ENCODE results near the gene PELI2. TPM values are rescaled to one million over a fixed set of nuclear protein-coding genes. Genes with fewer than 3 reads are reported as not detected.

Gene PELI2
- total RNA-seq, 2 experiments from 2014 or later, result 0.57 to 0.68 TPM

- Mint-ChIP-seq H3K4me3 (no peak overlapping the region), H3K36me3 (ENCODE audit: low read depth) (no peaks in the 10 kb centered on the region), H3K9me3 (ENCODE audit: insufficient read depth) (no peaks in the 10 kb centered on the region), H3K27ac (no peak overlapping the region), H3K4me1 (ENCODE audit: low read depth) (no peaks in the 10 kb centered on the region), H3K27me3 (ENCODE audit: low read depth) (no peaks in the 10 kb centered on the region)
- ATAC-seq (no peak), DNase-seq (no peak)
- POLR2A ChIA-PET, result no interaction called here
- CTCF ChIA-PET, result no interaction called here
Observed at GRCh38 chr14:56278383-56278782, 160.2 kb downstream of the PELI2 start.

- CTCF ChIA-PET, result no interaction called here
- H3K27me3 Mint-ChIP-seq (ENCODE audit: low read depth), result no peaks in the 10 kb centered on the region
- H3K4me1 Mint-ChIP-seq (ENCODE audit: low read depth), result no peaks in the 10 kb centered on the region
Observed at GRCh38 chr14:56280843-56281242, 162.6 kb downstream of the PELI2 start.

GRCh38 chr14:56282179-56282578 is 164.0 kb downstream of the PELI2 start:
- ChIA-PET CTCF (interaction anchor here (0.8 kb wide), 1 partner anchor 550 kb away, joined by 3 read pairs; no protein-coding TSS in a partner anchor), POLR2A (no interaction called here)
- H3K36me3 Mint-ChIP-seq (ENCODE audit: low read depth), result no peaks in the 10 kb centered on the region

More at GRCh38 chr14:56280843-56281242, 162.6 kb downstream of the PELI2 start:
- POLR2A ChIA-PET, result no interaction called here
- Mint-ChIP-seq H3K36me3 (ENCODE audit: low read depth) (no peaks in the 10 kb centered on the region), H3K4me3 (no peak overlapping the region), H3K27ac (no peak overlapping the region), H3K9me3 (ENCODE audit: insufficient read depth) (no peaks in the 10 kb centered on the region)
- DNase-seq (no peak), ATAC-seq (no peak)

GRCh38 chr14:56284641-56285040 is 166.4 kb downstream of the PELI2 start:
- H3K4me3 Mint-ChIP-seq, result no peak overlapping the region
- CTCF ChIA-PET, result interaction anchor here (0.6 kb wide), 1 partner anchor 37 kb away, joined by 3 read pairs; no protein-coding TSS in a partner anchor
- POLR2A ChIA-PET, result no interaction called here
- no peaks in the 10 kb centered on the region for H3K4me1 Mint-ChIP-seq (ENCODE audit: low read depth)
- DNase-seq (no peak), ATAC-seq (no peak)
- no peak overlapping the region for H3K27ac Mint-ChIP-seq
- H3K27me3 Mint-ChIP-seq (ENCODE audit: low read depth), result no peaks in the 10 kb centered on the region
- no peaks in the 10 kb centered on the region for H3K36me3 Mint-ChIP-seq (ENCODE audit: low read depth)
- H3K9me3 Mint-ChIP-seq (ENCODE audit: insufficient read depth), result no peaks in the 10 kb centered on the region

More at GRCh38 chr14:56282179-56282578, 164.0 kb downstream of the PELI2 start:
- Mint-ChIP-seq H3K9me3 (ENCODE audit: insufficient read depth) (no peaks in the 10 kb centered on the region), H3K27me3 (ENCODE audit: low read depth) (no peaks in the 10 kb centered on the region), H3K4me1 (ENCODE audit: low read depth) (no peaks in the 10 kb centered on the region), H3K4me3 (no peak overlapping the region), H3K27ac (no peak overlapping the region)
- no peak for ATAC-seq
- DNase-seq, result no peak

GRCh38 chr14:56289155-56289554 is 170.9 kb downstream of the PELI2 start:
- no peak overlapping the region for H3K4me3 Mint-ChIP-seq
- DNase-seq (no peak), ATAC-seq (no peak)
- H3K4me1 Mint-ChIP-seq (ENCODE audit: low read depth), result no peaks in the 10 kb centered on the region
- no peaks in the 10 kb centered on the region for H3K27me3 Mint-ChIP-seq (ENCODE audit: low read depth)
- no peaks in the 10 kb centered on the region for H3K9me3 Mint-ChIP-seq (ENCODE audit: insufficient read depth)
- H3K36me3 Mint-ChIP-seq (ENCODE audit: low read depth), result no peaks in the 10 kb centered on the region
- no peak overlapping the region for H3K27ac Mint-ChIP-seq
- CTCF ChIA-PET, result no interaction called here
- POLR2A ChIA-PET, result no interaction called here

GRCh38 chr14:56290195-56290594 is 172.0 kb downstream of the PELI2 start:
- no peak for DNase-seq
- Mint-ChIP-seq H3K27me3 (ENCODE audit: low read depth) (no peaks in the 10 kb centered on the region), H3K4me3 (no peak overlapping the region), H3K27ac (no peak overlapping the region), H3K9me3 (ENCODE audit: insufficient read depth) (no peaks in the 10 kb centered on the region), H3K4me1 (ENCODE audit: low read depth) (no peaks in the 10 kb centered on the region), H3K36me3 (ENCODE audit: low read depth) (no peaks in the 10 kb centered on the region)
- ATAC-seq, result no peak
- ChIA-PET POLR2A (no interaction called here), CTCF (interaction anchor here (1.1 kb wide), 1 partner anchor 9 kb away, joined by 3 read pairs; no protein-coding TSS in a partner anchor)

GRCh38 chr14:56292970-56293369 is 174.8 kb downstream of the PELI2 start:
- H3K9me3 Mint-ChIP-seq (ENCODE audit: insufficient read depth), result no peaks in the 10 kb centered on the region
- ChIA-PET CTCF (interaction anchor here (1.0 kb wide), 1 partner anchor 182 kb away, joined by 4 read pairs; no protein-coding TSS in a partner anchor), POLR2A (no interaction called here)
- H3K27ac Mint-ChIP-seq, result no peak overlapping the region
- no peaks in the 10 kb centered on the region for H3K27me3 Mint-ChIP-seq (ENCODE audit: low read depth)
- H3K4me1 Mint-ChIP-seq (ENCODE audit: low read depth), result no peaks in the 10 kb centered on the region
- ATAC-seq (no peak), DNase-seq (no peak)
- no peaks in the 10 kb centered on the region for H3K36me3 Mint-ChIP-seq (ENCODE audit: low read depth)
- H3K4me3 Mint-ChIP-seq, result no peak overlapping the region

- no peaks in the 10 kb centered on the region for H3K4me1 Mint-ChIP-seq (ENCODE audit: low read depth)
- ATAC-seq, result no peak
- H3K36me3 Mint-ChIP-seq (ENCODE audit: low read depth), result no peaks in the 10 kb centered on the region
- no peaks in the 10 kb centered on the region for H3K27me3 Mint-ChIP-seq (ENCODE audit: low read depth)
- no peak overlapping the region for H3K27ac Mint-ChIP-seq
- no peak for DNase-seq
- H3K4me3 Mint-ChIP-seq, result no peak overlapping the region
- no peaks in the 10 kb centered on the region for H3K9me3 Mint-ChIP-seq (ENCODE audit: insufficient read depth)
- ChIA-PET CTCF (no interaction called here), POLR2A (no interaction called here)
Observed at GRCh38 chr14:56293506-56293905, 175.3 kb downstream of the PELI2 start.

GRCh38 chr14:56294128-56294527 is 175.9 kb downstream of the PELI2 start:
- no peak for DNase-seq

GRCh38 chr14:56295743-56296142 is 177.5 kb downstream of the PELI2 start:
- H3K27me3 Mint-ChIP-seq (ENCODE audit: low read depth), result no peaks in the 10 kb centered on the region
- no peaks in the 10 kb centered on the region for H3K4me1 Mint-ChIP-seq (ENCODE audit: low read depth)
- no peaks in the 10 kb centered on the region for H3K36me3 Mint-ChIP-seq (ENCODE audit: low read depth)
- H3K27ac Mint-ChIP-seq, result no peak overlapping the region
- H3K9me3 Mint-ChIP-seq (ENCODE audit: insufficient read depth), result no peaks in the 10 kb centered on the region
- CTCF ChIA-PET, result interaction anchor here (1.7 kb wide), 1 partner anchor 44 kb away, joined by 4 read pairs; no protein-coding TSS in a partner anchor
- no peak for ATAC-seq
- no peak for DNase-seq
- POLR2A ChIA-PET, result no interaction called here
- H3K4me3 Mint-ChIP-seq, result no peak overlapping the region

More at GRCh38 chr14:56294128-56294527, 175.9 kb downstream of the PELI2 start:
- Mint-ChIP-seq H3K27ac (no peak overlapping the region), H3K4me3 (no peak overlapping the region), H3K27me3 (ENCODE audit: low read depth) (no peaks in the 10 kb centered on the region), H3K4me1 (ENCODE audit: low read depth) (no peaks in the 10 kb centered on the region), H3K9me3 (ENCODE audit: insufficient read depth) (no peaks in the 10 kb centered on the region), H3K36me3 (ENCODE audit: low read depth) (no peaks in the 10 kb centered on the region)
- POLR2A ChIA-PET, result no interaction called here
- no peak for ATAC-seq
- CTCF ChIA-PET, result interaction anchor here (1.7 kb wide), 1 partner anchor 46 kb away, joined by 4 read pairs; no protein-coding TSS in a partner anchor

GRCh38 chr14:56297449-56297848 is 179.2 kb downstream of the PELI2 start:
- POLR2A ChIA-PET, result no interaction called here
- ATAC-seq, result no peak
- no peaks in the 10 kb centered on the region for H3K9me3 Mint-ChIP-seq (ENCODE audit: insufficient read depth)
- H3K36me3 Mint-ChIP-seq (ENCODE audit: low read depth), result no peaks in the 10 kb centered on the region
- CTCF ChIA-PET, result interaction anchor here (1.0 kb wide), 1 partner anchor 566 kb away, joined by 3 read pairs; no protein-coding TSS in a partner anchor
- DNase-seq, result no peak
- no peaks in the 10 kb centered on the region for H3K27me3 Mint-ChIP-seq (ENCODE audit: low read depth)
- H3K27ac Mint-ChIP-seq, result no peak overlapping the region
- H3K4me3 Mint-ChIP-seq, result no peak overlapping the region
- no peaks in the 10 kb centered on the region for H3K4me1 Mint-ChIP-seq (ENCODE audit: low read depth)

GRCh38 chr14:56299306-56299984 is 181.2 kb downstream of the PELI2 start:
- ATAC-seq (no peak), DNase-seq (no peak)
- no peak overlapping the region for H3K27ac Mint-ChIP-seq
- H3K4me1 Mint-ChIP-seq (ENCODE audit: low read depth), result no peaks in the 10 kb centered on the region
- H3K27me3 Mint-ChIP-seq (ENCODE audit: low read depth), result no peaks in the 10 kb centered on the region
- H3K4me3 Mint-ChIP-seq, result no peak overlapping the region
- H3K36me3 Mint-ChIP-seq (ENCODE audit: low read depth), result no peaks in the 10 kb centered on the region
- no peaks in the 10 kb centered on the region for H3K9me3 Mint-ChIP-seq (ENCODE audit: insufficient read depth)
- ChIA-PET POLR2A (no interaction called here), CTCF (interaction anchor here (1.3 kb wide), 1 partner anchor 9 kb away, joined by 3 read pairs; no protein-coding TSS in a partner anchor)

Data from activated CD8-positive, alpha-beta T cell treated with anti-CD3 and anti-CD28 coated beads, Interleukin-2, amount 10 ng/mL, durations not matched to agents 7 days and 5 days (primary cell).